H1 (cell line): ENCODE measurements around the gene EEF1A2. TPM values are rescaled to one million over a fixed set of nuclear protein-coding genes. Genes with fewer than 3 reads are reported as not detected.

ENCODE experiments used
- CTCF ChIA-PET: fragments of 300-600 bp; sonication (Branson Sonifier 250); formaldehyde crosslinking; loops from one replicate; lab custom pipeline; 2021; ENCODE audit not compliant: partially characterized antibody; lab: Charles Lee
- POLR2A ChIA-PET: fragments of 300-600 bp; sonication (Branson Sonifier 250); formaldehyde crosslinking; loops from one replicate; lab custom pipeline; 2021; ENCODE audit warnings: inconsistent platforms; ENCODE audit not compliant: partially characterized antibody; lab: Charles Lee
- DNase-seq, 2 experiments: peaks; one replicate each; pipeline versions ENCODE4 v3.0.0 to v3.0.0-alpha.2; 2010 to 2022; ENCODE audit warnings: low spot score in 2 of 2, low read depth in 1 of 2, mixed read lengths in 1 of 2
- FAIRE-seq: peaks from 2 replicates; lab custom pipeline; 2011; peaks lifted over from hg19 to GRCh38; lab: Jason Lieb, UNC
- H2AFZ ChIP-seq: 2 replicates; pipeline ENCODE4 v1.8.1; 2012; ENCODE audit warnings: low read length, inconsistent platforms
- H2AK5ac ChIP-seq: 2 replicates; pipeline ENCODE4 v1.6.1; 2013; ENCODE audit warnings: low read depth, low read length
- H2BK120ac ChIP-seq: replicated peaks from 2 replicates; pipeline ENCODE3; 2013; ENCODE audit warnings: low read depth, low read length, inconsistent platforms
- H2BK12ac ChIP-seq: 2 replicates; pipeline ENCODE4 v1.6.1; 2013; ENCODE audit warnings: low read depth, low read length
- H2BK15ac ChIP-seq: 2 replicates; pipeline ENCODE4 v1.6.1; 2013; ENCODE audit warnings: low read length
- H2BK20ac ChIP-seq: 2 replicates; pipeline ENCODE4 v1.6.1; 2013; ENCODE audit warnings: low read length
- H2BK5ac ChIP-seq: 2 replicates; pipeline ENCODE4 v1.6.1; 2013; ENCODE audit warnings: low read depth, low read length
- H3K14ac ChIP-seq: 2 replicates; pipeline ENCODE4 v1.6.1; 2013; ENCODE audit warnings: inconsistent platforms; ENCODE audit not compliant: insufficient read length
- H3K18ac ChIP-seq: 2 replicates; pipeline ENCODE4 v1.6.1; 2013; ENCODE audit warnings: low read length; ENCODE audit errors: extremely low read depth
- H3K23ac ChIP-seq: 2 replicates; pipeline ENCODE4 v1.6.1; 2013; ENCODE audit warnings: inconsistent platforms; ENCODE audit not compliant: insufficient read length
- H3K23me2 ChIP-seq: 2 replicates; pipeline ENCODE4 v1.6.1; 2013; ENCODE audit warnings: low read depth, low read length
- H3K27ac ChIP-seq: 2 replicates; pipeline ENCODE4 v1.6.1; 2011; ENCODE audit warnings: low read depth, low read length, inconsistent platforms
- H3K27me3 ChIP-seq, 4 experiments: replicated peaks in 1 of 4; 1 replicate in 1 of 4; 2 replicates in 3 of 4; pipeline versions ENCODE4 v1.6.1 to v1.8.1; 2011 to 2013; ENCODE audit warnings: low read length in 3 of 4, mild to moderate bottlenecking in 3 of 4, inconsistent platforms in 2 of 4, mixed read lengths in 2 of 4, moderate library complexity in 1 of 4; ENCODE audit not compliant: control insufficient read depth in 3 of 4, insufficient read depth in 3 of 4; ENCODE audit errors: extremely low read depth in 1 of 4
- H3K36me3 ChIP-seq, 4 experiments: 2 replicates each; pipeline versions ENCODE4 v1.6.1 to v1.8.1; 2011 to 2013; ENCODE audit warnings: mild to moderate bottlenecking in 4 of 4, low read length in 3 of 4, moderate library complexity in 2 of 4, control low read depth in 1 of 4, inconsistent platforms in 1 of 4; ENCODE audit not compliant: insufficient read depth in 4 of 4, control insufficient read depth in 2 of 4
- H3K4ac ChIP-seq: replicated peaks from 2 replicates; pipeline ENCODE3; 2013; ENCODE audit warnings: low read length, low read depth, mixed read lengths, inconsistent platforms; ENCODE audit not compliant: insufficient read length
- H3K4me1 ChIP-seq, 4 experiments: replicated peaks in 1 of 4; 1 replicate in 1 of 4; 2 replicates in 3 of 4; pipeline versions ENCODE4 v1.6.1 to v1.8.1; 2011 to 2013; ENCODE audit warnings: low read length in 3 of 4, inconsistent platforms in 2 of 4, mixed read lengths in 1 of 4; ENCODE audit not compliant: insufficient read depth in 4 of 4, control insufficient read depth in 3 of 4
- H3K4me2 ChIP-seq, 2 experiments: 2 replicates each; pipeline versions ENCODE4 v1.6.1 to v1.8.1; 2011 to 2013; ENCODE audit warnings: low read depth in 2 of 2, low read length in 2 of 2, control low read depth in 1 of 2, inconsistent platforms in 1 of 2, mild to moderate bottlenecking in 1 of 2; ENCODE audit not compliant: insufficient read depth in 1 of 2
- H3K4me3 ChIP-seq, 4 experiments: fragments of 200-600, 300-600 bp in 1 of 4; sonication (generic), shearing (Covaris generic), sonication (Bioruptor Twin) in 1 of 4; 2 replicates each; pipeline versions ENCODE4 v1.5.1 to v1.8.1; 2011 to 2016; ENCODE audit warnings: low read length in 4 of 4, low read depth in 3 of 4, control low read depth in 2 of 4, inconsistent platforms in 2 of 4, mild to moderate bottlenecking in 2 of 4, mixed read lengths in 1 of 4, moderate library complexity in 1 of 4; ENCODE audit not compliant: insufficient read depth in 2 of 4; ENCODE audit errors: extremely low read depth in 1 of 4
- H3K56ac ChIP-seq: replicated peaks from 2 replicates; pipeline ENCODE3; 2013; ENCODE audit warnings: low read depth, mild to moderate bottlenecking, mixed read lengths, low read length, inconsistent platforms; ENCODE audit not compliant: insufficient read length
- H3K79me1 ChIP-seq: 2 replicates; pipeline ENCODE4 v1.6.1; 2013; ENCODE audit warnings: low read depth, low read length, control low read depth
- H3K79me2 ChIP-seq, 2 experiments: 2 replicates each; pipeline versions ENCODE4 v1.6.1 to v1.8.1; 2012 to 2013; ENCODE audit warnings: low read length in 2 of 2, mild to moderate bottlenecking in 2 of 2, inconsistent platforms in 1 of 2; ENCODE audit not compliant: insufficient read depth in 2 of 2, control insufficient read depth in 1 of 2
- H3K9ac ChIP-seq, 4 experiments: replicated peaks in 1 of 4; 1 replicate in 1 of 4; 2 replicates in 3 of 4; pipeline versions ENCODE4 v1.6.1 to v1.8.1; 2011 to 2013; ENCODE audit warnings: low read depth in 3 of 4, low read length in 3 of 4, control low read depth in 2 of 4, mild to moderate bottlenecking in 2 of 4, moderate library complexity in 2 of 4, inconsistent platforms in 1 of 4; ENCODE audit errors: extremely low read depth in 1 of 4
- H3K9me3 ChIP-seq, 2 experiments: 2 replicates each; pipeline versions ENCODE4 v1.6.1 to v1.8.1; 2012 to 2013; ENCODE audit warnings: mild to moderate bottlenecking in 2 of 2, moderate library complexity in 2 of 2, control low read depth in 1 of 2, inconsistent platforms in 1 of 2, low read depth in 1 of 2, low read length in 1 of 2, mixed read lengths in 1 of 2; ENCODE audit not compliant: insufficient read depth in 2 of 2
- H4K20me1 ChIP-seq, 2 experiments: replicated peaks in 1 of 2; 2 replicates each; pipeline versions ENCODE3 to v1.8.1; 2011 to 2013; ENCODE audit warnings: inconsistent platforms in 2 of 2, low read length in 2 of 2, mild to moderate bottlenecking in 1 of 2; ENCODE audit not compliant: insufficient read depth in 2 of 2, control insufficient read depth in 1 of 2
- H4K5ac ChIP-seq: 2 replicates; pipeline ENCODE4 v1.6.1; 2013; ENCODE audit warnings: low read length, low read depth, mixed read lengths, inconsistent platforms; ENCODE audit not compliant: insufficient read length
- H4K8ac ChIP-seq: 2 replicates; pipeline ENCODE4 v1.8.0; 2013; ENCODE audit warnings: mild to moderate bottlenecking, moderate library complexity, low read length, inconsistent platforms; ENCODE audit not compliant: insufficient read depth; ENCODE audit errors: extremely low read depth
- H4K91ac ChIP-seq: replicated peaks from 2 replicates; pipeline ENCODE3; 2013; ENCODE audit warnings: low read length, mixed read lengths, inconsistent platforms; ENCODE audit not compliant: insufficient read length
- CEBPB ChIP-seq: IDR thresholded peaks from 2 replicates; pipeline ENCODE4 v1.6.1; 2012; ENCODE audit warnings: low read depth, low read length
- CHD2 ChIP-seq: IDR thresholded peaks from 2 replicates; pipeline ENCODE4 v1.6.1; 2012; ENCODE audit warnings: low read length, improper control_type of control experiment
- E2F6 ChIP-seq: IDR thresholded peaks from 2 replicates; pipeline ENCODE4 v1.6.1; 2012; ENCODE audit warnings: inconsistent platforms
- GTF2F1 ChIP-seq: IDR thresholded peaks from 2 replicates; pipeline ENCODE4 v1.6.1; 2012; ENCODE audit warnings: low read depth, low read length, improper control_type of control experiment, borderline replicate concordance
- RXRA ChIP-seq: IDR thresholded peaks from 2 replicates; pipeline ENCODE4 v1.6.1; 2011; ENCODE audit warnings: low read depth, mild to moderate bottlenecking, low read length, moderate library complexity; ENCODE audit not compliant: insufficient read depth
- SUZ12 ChIP-seq: fragments of 200-600 bp; sonication (generic); IDR thresholded peaks from 2 replicates; pipeline ENCODE4 v1.6.1; 2012; ENCODE audit warnings: mild to moderate bottlenecking, inconsistent platforms, low read length, moderate library complexity, mixed read lengths
- WGBS, 2 experiments: shearing (Covaris generic) in 1 of 2; methylation state at CpG; one replicate each; pipeline versions ENCODE4 v1.1.6 to v1.1.7; 2013 to 2015; ENCODE audit warnings: low lambda C conversion rate in 2 of 2, mixed read lengths in 2 of 2, inconsistent platforms in 1 of 2, low coverage in 1 of 2, missing lambda C conversion rate in 1 of 2; ENCODE audit not compliant: insufficient replicate concordance in 2 of 2, insufficient coverage in 1 of 2, insufficient read length in 1 of 2; ENCODE audit errors: extremely low coverage in 1 of 2, missing lambda C conversion rate in 1 of 2; 5-methylcytosine and 5-hydroxymethylcytosine counted together
- polyA plus RNA-seq, 7 experiments: library from polyadenylated mRNA; depleted of rRNA in 3 of 7; stranded (reverse) in 5 of 7; unstranded in 2 of 7; fragments of >200 nt in 5 of 7; fragments of 200-250 nt in 2 of 7; gene quantifications; 1 replicate in 5 of 7; 2 replicates in 1 of 7; 4 replicates in 1 of 7; pipeline versions ENCODE4 v1.2.1 to v1.2.3, GENCODE V29; 2011 to 2013; ENCODE audit warnings: missing spikeins in 2 of 7, mixed read lengths in 2 of 7
- total RNA-seq: library from RNA; stranded (reverse); fragmentation: NEBNext Ultra II Directional; extraction: Animal tissue kit (Norgen Biotek cat#: 25700); gene quantifications from 2 replicates; pipeline ENCODE4 v1.2.1, GENCODE V29; 2021

EEF1A2 gene
- total and polyA plus RNA-seq, 2 of the 8 experiments (the other 6 are each of a cell fraction or from before 2014, with no cell fraction given): 7.4 to 25.8 TPM

GRCh38 chr20:63446216-63447024 lies 52.5 kb downstream of the EEF1A2 start:
- Histone ChIP-seq H2AFZ (no peak overlapping the region), H2BK12ac (no peak overlapping the region), H2AK5ac (no peak overlapping the region), H2BK5ac (no peak overlapping the region; the same call in 1 of the 2 replicates), H3K9me3 (no peaks in the 10 kb centered on the region; a peak in 1 of 4 replicates), H2BK120ac (no peak overlapping the region), H2BK15ac (no peak overlapping the region), H3K9ac (no peak overlapping the region; a peak in 1 of 7 replicates), H3K56ac (no peak overlapping the region), H3K14ac (no peak overlapping the region), H4K5ac (no peak overlapping the region), H4K20me1 (peaks cover 2 to 23% of the 10 kb centered on the region in 2 experiments), H3K4me3 (no peak overlapping the region), H3K18ac (no peak overlapping the region), H3K36me3 (no peaks in the 10 kb centered on the region), H4K91ac (no peak overlapping the region), H2BK20ac (no peak overlapping the region), H3K4me1 (peaks cover 0 to 13% (median 6%) of the 10 kb centered on the region in 4 experiments; a peak in 3 of 7 replicates), H3K4ac (no peak overlapping the region), H3K79me1 (peaks cover 22% of the 10 kb centered on the region), H3K27me3 (no peaks in the 10 kb centered on the region), H3K23me2 (peaks cover 13% of the 10 kb centered on the region; the same call in 1 of the 2 replicates), H3K4me2 (no peak overlapping the region), H3K79me2 (peaks cover 0 to 41% of the 10 kb centered on the region in 2 experiments; a peak in 2 of 4 replicates), H3K23ac (no peak overlapping the region), H3K27ac (no peak overlapping the region), H4K8ac (peak overlapping the region; percentile 25; the same call in 1 of the 2 replicates)
- TF ChIP-seq GTF2F1: no peak
- no peak for TF ChIP-seq CHD2
- no peak for TF ChIP-seq CEBPB
- no peak for TF ChIP-seq SUZ12
- TF ChIP-seq RXRA: no peak
- TF ChIP-seq E2F6: no peak
- 84% methylated on average over 14 of the region's 31 CpGs; no CpG with 5 or more reads in 1 of the 2 experiments for WGBS, 2 experiments
- FAIRE-seq (no peak), DNase-seq (no peak)
- CTCF ChIA-PET: interaction anchor here (0.6 to 2.1 kb wide), 12 partner anchors 11 to 450 kb away, joined by 3 to 7 read pairs (median 4); partner anchors contain the start of genes BIRC7 and PPDPF
- POLR2A ChIA-PET: interaction anchor here (1.8 kb wide), 1 partner anchor 24 kb away, joined by 9 read pairs; no protein-coding TSS in a partner anchor
